Adrenal gland (tissue), 5 donors: ENCODE measurements around the gene CHRNB2.

Source experiments
- POLR2A ChIP-seq, 2 donors: fragments of 450-650 bp; IDR thresholded peaks; one replicate each; pipeline ENCODE4 v1.6.1; 2017; ENCODE audit warnings: antibody characterized with exemption in 2 of 2, mild to moderate bottlenecking in 2 of 2, moderate library complexity in 1 of 2
- TF ChIP-seq, protein P1 (sequence below), 6 experiments: fragments of 450-650 bp in 4 of 6; fragments of 200-600 bp in 2 of 6; sonication (generic) in 1 of 6; IDR thresholded peaks; 1 replicate in 5 of 6; 2 replicates in 1 of 6; pipeline versions ENCODE4 v1.5.1 to v1.8.0; 2016 to 2021; ENCODE audit warnings: antibody characterized with exemption in 6 of 6, mild to moderate bottlenecking in 2 of 6, moderate library complexity in 1 of 6
- donor health status: DM: no; HTN: no; CAD: no.

DNA sequence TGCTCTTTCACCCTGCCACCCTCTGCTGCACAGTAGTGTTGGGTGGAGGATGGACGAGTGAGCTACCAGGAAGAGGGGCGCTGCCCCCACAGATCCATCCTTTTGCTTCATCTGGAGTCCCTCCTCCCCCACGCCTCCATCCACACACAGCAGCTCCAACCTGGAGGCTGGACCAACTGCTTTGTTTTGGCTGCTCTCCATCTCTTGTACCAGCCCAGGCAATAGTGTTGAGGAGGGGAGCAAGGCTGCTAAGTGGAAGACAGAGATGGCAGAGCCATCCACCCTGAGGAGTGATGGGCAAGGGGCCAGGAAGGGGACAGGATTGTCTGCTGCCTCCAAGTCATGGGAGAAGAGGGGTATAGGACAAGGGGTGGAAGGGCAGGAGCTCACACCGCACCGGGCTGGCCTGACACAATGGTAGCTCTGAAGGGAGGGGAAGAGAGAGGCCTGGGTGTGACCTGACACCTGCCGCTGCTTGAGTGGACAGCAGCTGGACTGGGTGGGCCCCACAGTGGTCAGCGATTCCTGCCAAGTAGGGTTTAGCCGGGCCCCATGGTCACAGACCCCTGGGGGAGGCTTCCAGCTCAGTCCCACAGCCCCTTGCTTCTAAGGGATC is 8.5 kb downstream of the CHRNB2 start:
- TF ChIP-seq, protein P1, sequence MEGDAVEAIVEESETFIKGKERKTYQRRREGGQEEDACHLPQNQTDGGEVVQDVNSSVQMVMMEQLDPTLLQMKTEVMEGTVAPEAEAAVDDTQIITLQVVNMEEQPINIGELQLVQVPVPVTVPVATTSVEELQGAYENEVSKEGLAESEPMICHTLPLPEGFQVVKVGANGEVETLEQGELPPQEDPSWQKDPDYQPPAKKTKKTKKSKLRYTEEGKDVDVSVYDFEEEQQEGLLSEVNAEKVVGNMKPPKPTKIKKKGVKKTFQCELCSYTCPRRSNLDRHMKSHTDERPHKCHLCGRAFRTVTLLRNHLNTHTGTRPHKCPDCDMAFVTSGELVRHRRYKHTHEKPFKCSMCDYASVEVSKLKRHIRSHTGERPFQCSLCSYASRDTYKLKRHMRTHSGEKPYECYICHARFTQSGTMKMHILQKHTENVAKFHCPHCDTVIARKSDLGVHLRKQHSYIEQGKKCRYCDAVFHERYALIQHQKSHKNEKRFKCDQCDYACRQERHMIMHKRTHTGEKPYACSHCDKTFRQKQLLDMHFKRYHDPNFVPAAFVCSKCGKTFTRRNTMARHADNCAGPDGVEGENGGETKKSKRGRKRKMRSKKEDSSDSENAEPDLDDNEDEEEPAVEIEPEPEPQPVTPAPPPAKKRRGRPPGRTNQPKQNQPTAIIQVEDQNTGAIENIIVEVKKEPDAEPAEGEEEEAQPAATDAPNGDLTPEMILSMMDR (IDR thresholded peaks at IDR 0.05), result no peak
- TF ChIP-seq POLR2A (IDR thresholded peaks at IDR 0.05), result no peak
